ENCODE results near the gene GXYLT2.

DNA sequence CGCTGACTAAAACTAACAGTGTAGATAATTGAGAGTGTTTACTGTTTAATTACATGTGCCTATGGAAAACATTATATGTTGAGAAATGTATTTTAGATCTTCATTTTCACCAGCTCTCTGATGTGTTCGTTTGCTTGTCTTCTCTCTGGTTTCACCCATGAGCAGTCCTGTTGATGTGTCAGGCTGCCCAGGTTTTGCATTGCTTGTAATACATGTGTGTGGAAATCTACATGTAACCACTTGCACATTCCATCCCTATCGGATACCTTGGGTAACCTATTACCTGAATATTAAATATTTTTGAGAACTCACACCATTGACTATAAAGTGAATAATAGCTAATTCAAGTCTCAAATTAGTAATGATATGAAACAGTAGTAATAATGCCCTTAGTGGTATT, 121.9 kb downstream of the GXYLT2 start:
- TF ChIP-seq, protein P1, sequence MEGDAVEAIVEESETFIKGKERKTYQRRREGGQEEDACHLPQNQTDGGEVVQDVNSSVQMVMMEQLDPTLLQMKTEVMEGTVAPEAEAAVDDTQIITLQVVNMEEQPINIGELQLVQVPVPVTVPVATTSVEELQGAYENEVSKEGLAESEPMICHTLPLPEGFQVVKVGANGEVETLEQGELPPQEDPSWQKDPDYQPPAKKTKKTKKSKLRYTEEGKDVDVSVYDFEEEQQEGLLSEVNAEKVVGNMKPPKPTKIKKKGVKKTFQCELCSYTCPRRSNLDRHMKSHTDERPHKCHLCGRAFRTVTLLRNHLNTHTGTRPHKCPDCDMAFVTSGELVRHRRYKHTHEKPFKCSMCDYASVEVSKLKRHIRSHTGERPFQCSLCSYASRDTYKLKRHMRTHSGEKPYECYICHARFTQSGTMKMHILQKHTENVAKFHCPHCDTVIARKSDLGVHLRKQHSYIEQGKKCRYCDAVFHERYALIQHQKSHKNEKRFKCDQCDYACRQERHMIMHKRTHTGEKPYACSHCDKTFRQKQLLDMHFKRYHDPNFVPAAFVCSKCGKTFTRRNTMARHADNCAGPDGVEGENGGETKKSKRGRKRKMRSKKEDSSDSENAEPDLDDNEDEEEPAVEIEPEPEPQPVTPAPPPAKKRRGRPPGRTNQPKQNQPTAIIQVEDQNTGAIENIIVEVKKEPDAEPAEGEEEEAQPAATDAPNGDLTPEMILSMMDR (IDR thresholded peaks at IDR 0.05): no peak
- TF ChIP-seq POLR2A (IDR thresholded peaks at IDR 0.05): no peak
- no peak for TF ChIP-seq EP300 (IDR thresholded peaks at IDR 0.05)
- TF ChIP-seq POLR2AphosphoS5 (IDR thresholded peaks at IDR 0.05): no peak
